ENCODE data around the gene SOX18.

DNA sequence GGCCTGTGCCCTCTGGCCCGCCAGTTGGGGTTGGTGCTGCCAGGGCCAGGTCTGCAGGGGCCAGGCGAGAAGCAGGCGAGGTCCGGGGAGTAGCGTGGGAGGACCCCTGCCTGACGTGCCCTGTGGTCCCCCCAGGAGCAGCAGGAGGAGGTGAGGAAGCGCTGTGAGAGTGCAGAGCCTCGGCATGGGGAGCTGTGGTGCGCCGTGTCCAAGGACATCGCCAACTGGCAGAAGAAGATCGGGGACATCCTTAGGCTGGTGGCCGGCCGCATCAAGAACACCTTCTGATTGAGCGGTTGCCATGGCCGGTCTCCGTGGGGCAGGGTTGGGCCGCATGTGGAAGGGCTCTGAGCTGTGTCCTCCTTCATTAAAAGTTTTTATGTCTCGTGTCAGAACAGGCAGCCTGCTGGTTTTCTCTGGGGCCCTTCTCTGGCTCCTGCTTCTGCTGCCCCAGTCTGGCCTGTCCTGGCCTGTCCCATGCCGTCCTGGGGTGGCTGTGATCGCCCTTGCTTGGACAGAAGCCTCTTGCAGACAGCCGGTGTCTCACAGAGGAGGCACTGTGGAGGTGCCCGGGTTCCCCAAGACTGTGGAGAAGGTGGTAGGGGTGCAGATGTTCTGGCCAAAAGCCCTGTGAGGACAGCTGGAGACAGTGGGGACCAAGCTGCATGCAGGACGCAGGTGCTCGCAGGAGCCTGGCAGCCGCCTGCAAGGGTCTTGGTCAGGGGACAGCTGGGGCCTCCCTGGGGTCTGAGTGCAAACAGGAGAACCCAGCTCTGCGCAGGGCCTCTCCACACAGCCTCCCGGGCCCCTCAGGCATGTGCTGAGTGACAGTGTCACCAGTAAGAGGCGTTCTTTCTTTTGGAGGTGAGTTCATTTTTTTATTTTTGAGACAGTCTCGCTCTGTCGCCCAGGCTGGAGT, 16.5 kb downstream of the SOX18 start:
- TF ChIP-seq POLR2AphosphoS5 (IDR thresholded peaks at IDR 0.05; ENCODE audit: low read depth, low read length) (no peak), SIN3A (IDR thresholded peaks at IDR 0.05; ENCODE audit: borderline replicate concordance, insufficient read depth, low read length) (no peak)
